GM19099 (cell line): Measurements from ENCODE around the gene FRA10AC1.
A peak's percentile ranks its signal among the peaks of the same experiment; 100 is the strongest.

Experiments
- POLR2A ChIP-seq: IDR thresholded peaks from 3 replicates; pipeline ENCODE4 v1.6.1; 2011; ENCODE audit warnings: low read depth; ENCODE audit not compliant: insufficient read length; ENCODE audit errors: extremely low read depth

FRA10AC1 gene, protein sequence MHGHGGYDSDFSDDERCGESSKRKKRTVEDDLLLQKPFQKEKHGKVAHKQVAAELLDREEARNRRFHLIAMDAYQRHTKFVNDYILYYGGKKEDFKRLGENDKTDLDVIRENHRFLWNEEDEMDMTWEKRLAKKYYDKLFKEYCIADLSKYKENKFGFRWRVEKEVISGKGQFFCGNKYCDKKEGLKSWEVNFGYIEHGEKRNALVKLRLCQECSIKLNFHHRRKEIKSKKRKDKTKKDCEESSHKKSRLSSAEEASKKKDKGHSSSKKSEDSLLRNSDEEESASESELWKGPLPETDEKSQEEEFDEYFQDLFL

DNA sequence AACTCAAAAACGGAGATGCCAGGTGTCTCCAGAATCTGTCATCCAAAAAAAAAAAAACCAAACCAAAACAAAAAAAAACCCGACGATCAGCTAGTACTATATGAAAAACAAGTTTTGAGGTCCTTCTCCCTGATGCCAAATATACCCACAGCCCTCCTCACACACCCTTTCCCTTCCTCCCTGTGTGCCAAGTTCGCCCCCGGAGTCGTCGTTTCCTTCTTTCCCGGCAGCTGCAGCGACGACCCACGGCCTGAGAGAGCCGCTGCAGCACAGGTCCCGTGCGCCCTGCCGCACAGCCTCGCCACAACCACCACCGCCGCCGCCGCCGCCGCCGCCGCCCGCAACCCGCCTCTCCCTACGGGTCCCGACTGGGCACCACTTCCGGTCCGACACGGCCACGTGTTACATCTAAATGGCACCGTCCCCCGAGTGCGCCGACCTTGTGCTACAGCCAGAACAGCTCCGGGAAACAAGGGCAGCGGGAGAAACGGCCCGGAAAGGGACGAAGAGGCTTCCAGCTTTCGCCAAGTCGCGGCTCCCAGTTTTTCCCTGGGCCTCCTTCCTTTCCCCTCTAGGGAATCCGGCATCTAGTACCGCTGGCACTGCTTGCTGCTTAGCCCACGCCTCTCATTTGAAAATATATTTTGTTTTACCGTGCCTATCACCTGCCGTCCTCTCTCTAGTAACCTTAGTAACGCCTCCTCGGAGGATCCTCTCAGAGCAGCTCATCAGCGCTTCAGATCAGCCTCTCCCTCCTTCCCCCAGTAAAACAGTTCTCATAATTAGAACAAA, at the start of gene FRA10AC1:
FRA10AC1 (minus strand) TSS at position 383 of the 792 bp plus-strand sequence. CDS start 2,486 bp downstream, outside the sequence.
- TF ChIP-seq POLR2A: peak; percentile 76

- no peak for TF ChIP-seq POLR2A
Observed at GRCh38 chr10:93751832-93752231, 49.4 kb upstream of the FRA10AC1 start.

GRCh38 chr10:93751124-93751523, 48.7 kb upstream of the FRA10AC1 start:
- no peak for TF ChIP-seq POLR2A

DNA sequence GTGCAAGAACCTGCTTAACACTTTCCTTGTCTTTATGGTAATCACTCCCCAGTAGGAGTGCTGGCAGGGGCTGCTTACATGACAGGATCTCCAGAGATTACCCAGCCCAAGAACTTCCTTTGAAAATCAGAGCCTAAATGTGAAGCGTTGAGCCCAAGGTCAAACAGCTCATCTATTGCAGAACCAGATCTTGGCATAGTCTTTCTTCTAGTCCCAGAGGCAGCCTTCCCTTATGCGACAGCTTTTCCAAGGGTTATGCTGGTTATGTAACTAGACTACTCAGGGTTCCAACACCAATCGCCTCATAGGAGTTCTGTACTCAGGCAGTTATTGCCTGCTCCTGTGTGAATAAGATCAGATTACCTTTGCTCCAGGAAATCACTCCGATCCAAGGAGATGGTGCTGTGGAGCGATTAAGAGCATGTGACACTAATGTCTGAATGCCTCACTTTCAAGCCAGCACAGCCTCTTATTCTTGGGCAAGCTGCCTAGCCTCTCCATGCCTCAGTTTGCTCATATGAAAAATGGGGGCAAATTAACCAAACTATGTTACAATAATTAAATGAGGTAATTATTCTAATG, 46.9 kb upstream of the FRA10AC1 start:
- no peak for TF ChIP-seq POLR2A

- no peak for TF ChIP-seq POLR2A
Observed at GRCh38 chr10:93746844-93747284, 44.5 kb upstream of the FRA10AC1 start.

DNA sequence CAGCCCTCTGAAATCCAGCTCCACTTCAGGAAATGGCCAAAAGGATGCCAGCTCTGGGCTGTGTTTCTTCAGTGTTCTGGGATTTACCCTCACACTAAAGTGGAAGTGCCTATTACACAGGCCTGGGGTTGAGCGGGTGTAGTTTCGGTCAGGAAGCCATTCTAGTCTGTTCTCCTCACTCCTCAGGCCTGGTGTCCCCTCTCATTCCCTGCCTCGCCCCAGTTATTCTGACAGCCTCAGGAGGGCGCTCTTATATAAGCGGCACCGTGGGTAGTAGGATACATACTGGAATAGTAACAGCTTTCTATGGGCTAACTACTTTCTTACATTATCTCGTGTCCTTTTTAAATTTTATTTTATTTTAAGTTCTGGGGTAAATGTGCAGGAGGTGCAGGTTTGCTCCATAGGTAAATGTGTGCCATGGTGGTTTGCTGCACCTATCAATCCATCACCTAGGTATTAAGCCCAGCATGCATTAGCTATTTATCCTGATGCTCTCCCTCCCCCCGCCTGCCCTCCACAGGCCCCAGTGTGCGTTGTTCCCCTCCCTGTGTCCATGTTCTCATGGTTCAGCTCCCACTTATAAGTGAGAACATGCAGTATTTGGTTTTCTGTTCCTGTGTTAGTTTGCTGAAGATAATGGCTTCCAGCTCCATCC, 43.1 kb upstream of the FRA10AC1 start:
- TF ChIP-seq POLR2A: no peak

- TF ChIP-seq POLR2A: no peak
Observed at GRCh38 chr10:93742633-93743349, 40.4 kb upstream of the FRA10AC1 start.

GRCh38 chr10:93741367-93741766, 39.0 kb upstream of the FRA10AC1 start:
- TF ChIP-seq POLR2A: no peak

- TF ChIP-seq POLR2A: no peak
Observed at GRCh38 chr10:93726024-93726423, 23.6 kb upstream of the FRA10AC1 start.

GRCh38 chr10:93723153-93723552, 20.8 kb upstream of the FRA10AC1 start:
- no peak for TF ChIP-seq POLR2A

DNA sequence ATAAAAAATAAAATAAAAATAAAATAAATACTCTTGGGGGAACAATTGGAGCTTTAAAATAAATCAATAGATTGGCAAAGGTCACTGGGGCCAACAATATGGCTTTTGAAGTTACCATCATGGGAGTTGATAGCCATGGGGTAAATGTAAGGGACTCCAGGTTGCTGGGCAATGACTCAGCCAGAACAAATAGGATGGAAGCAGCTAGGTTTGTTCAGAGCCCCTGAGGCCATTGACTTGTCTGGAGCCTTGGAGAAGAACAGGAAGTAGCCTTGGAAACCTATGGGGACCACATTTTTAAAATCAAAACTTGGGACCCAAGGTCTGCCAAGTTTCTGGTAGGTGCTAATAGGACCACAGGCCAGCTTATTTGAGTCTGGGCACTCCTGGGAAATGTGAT, 20.2 kb upstream of the FRA10AC1 start:
- no peak for TF ChIP-seq POLR2A

DNA sequence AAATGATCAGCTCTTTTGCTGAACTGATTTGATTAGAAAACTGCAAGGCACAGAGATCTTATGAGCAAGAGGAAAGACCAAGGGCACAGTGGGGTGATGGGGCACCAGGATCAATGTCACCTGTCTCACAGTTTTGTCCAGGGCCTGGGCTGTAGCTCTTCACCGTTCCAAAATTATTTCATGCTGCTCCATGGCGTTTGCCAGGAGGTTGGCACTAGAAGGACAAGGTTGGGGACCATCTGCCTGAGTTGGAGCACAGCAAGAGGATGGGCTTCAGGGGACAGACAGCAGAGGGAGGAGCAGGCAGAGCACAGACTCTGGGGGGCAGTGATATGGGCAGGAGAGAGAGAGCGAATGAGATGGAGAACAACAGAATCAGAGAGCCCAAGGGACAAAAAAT, 17.5 kb upstream of the FRA10AC1 start:
- no peak for TF ChIP-seq POLR2A

DNA sequence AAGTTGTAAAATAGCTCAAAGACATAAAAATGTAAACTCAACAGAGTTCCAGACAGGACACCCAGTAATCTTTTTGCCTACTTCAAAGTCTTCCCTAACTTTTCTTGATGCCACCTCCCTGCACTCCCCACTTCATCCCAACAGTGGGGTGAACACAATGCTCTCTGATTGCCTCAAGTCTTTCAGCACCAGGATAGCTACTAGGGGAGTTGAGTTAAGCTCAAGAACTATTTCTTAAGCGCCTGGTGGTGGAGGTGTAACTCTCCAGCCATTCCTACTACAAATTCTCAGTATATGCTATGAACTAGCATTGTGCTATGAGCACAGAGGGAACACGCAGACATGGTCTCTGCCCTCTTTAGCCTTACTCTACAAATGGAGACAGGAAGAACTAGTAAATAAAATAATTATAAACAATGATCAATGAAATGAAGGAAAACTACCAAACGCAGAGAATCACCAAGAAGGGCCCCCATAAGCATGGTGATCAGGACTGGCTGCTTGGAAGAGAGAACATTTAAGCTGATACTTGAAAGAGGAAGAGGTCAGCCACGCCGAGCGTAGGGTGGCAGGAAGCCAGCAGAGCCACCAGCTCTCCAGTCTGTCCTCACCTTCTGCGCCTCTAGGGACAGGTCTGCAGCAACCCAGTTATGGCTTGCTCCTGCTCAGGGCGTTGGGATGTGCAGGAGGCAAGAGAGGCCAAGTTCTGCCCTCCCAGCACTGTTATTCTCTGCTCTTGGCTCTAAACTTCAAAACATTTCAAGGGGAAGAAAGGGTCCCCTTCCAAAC, 16.7 kb upstream of the FRA10AC1 start:
- no peak for TF ChIP-seq POLR2A

GRCh38 chr10:93716766-93717165, 14.4 kb upstream of the FRA10AC1 start:
- TF ChIP-seq POLR2A: no peak
